ENCODE results near the gene CD300LG. TPM values are rescaled to one million over a fixed set of nuclear protein-coding genes. Genes with fewer than 3 reads are reported as not detected.

CD300LG gene
- total RNA-seq, 1 donor from 2014 or later = not detected

DNA sequence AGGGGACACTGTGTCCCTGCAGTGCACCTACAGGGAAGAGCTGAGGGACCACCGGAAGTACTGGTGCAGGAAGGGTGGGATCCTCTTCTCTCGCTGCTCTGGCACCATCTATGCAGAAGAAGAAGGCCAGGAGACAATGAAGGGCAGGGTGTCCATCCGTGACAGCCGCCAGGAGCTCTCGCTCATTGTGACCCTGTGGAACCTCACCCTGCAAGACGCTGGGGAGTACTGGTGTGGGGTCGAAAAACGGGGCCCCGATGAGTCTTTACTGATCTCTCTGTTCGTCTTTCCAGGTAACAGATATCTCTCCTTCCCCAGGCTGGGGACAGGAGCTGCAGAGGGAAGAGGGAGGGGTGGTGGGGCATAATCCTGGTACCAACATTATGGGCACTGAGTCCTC is 1.6 kb downstream of the CD300LG start:
- no peaks in the 10 kb centered on the region for H3K4me1 Mint-ChIP-seq (ENCODE audit: low read depth, unreplicated experiment)
- H3K27ac Mint-ChIP-seq (ENCODE audit: unreplicated experiment) = peak overlapping the region; percentile 26
- no peaks in the 10 kb centered on the region for H3K79me2 ChIP-seq (ENCODE audit: insufficient read depth, low read length)
- H4K20me1 ChIP-seq (ENCODE audit: insufficient read depth, low read length) = no peaks in the 10 kb centered on the region
- H3K27me3 Mint-ChIP-seq (ENCODE audit: low read depth, unreplicated experiment) = peaks cover 30% of the 10 kb centered on the region
- no peak overlapping the region for H3K9ac ChIP-seq (ENCODE audit: low read length)
- H3K9me3 ChIP-seq (ENCODE audit: insufficient read depth, low read depth, low read length) = no peaks in the 10 kb centered on the region
- no peak overlapping the region for H3K4me3 Mint-ChIP-seq (ENCODE audit: unreplicated experiment)
- no peak for DNase-seq (ENCODE audit: low read depth)
- no peak overlapping the region for H3K27ac ChIP-seq (ENCODE audit: low read depth, low read length)
- FAIRE-seq = no peak
- H3K4me2 ChIP-seq (ENCODE audit: low read length) = no peak overlapping the region
- H2AFZ ChIP-seq (ENCODE audit: low read depth, low read length) = no peak overlapping the region
- no peaks in the 10 kb centered on the region for H3K36me3 ChIP-seq (ENCODE audit: insufficient read depth, low read length)
- no peaks in the 10 kb centered on the region for H3K4me1 ChIP-seq (ENCODE audit: insufficient read depth, low read length)
- peaks cover 12% of the 10 kb centered on the region for H3K27me3 ChIP-seq (ENCODE audit: insufficient read depth, low read length)
- H3K36me3 Mint-ChIP-seq (ENCODE audit: low read depth, unreplicated experiment) = no peaks in the 10 kb centered on the region
- TF ChIP-seq CTCF (IDR thresholded peaks at IDR 0.05; ENCODE audit: insufficient read depth, low read depth, low read length) = no peak
- no peak for TF ChIP-seq EZH2 (IDR thresholded peaks at IDR 0.05; ENCODE audit: insufficient read depth, low read length)
- H3K4me3 ChIP-seq (ENCODE audit: insufficient read depth, low read depth, low read length) = no peak overlapping the region
- H3K9me3 Mint-ChIP-seq (ENCODE audit: unreplicated experiment) = no peaks in the 10 kb centered on the region

GRCh38 chr17:43849116-43849515 is 2.1 kb downstream of the CD300LG start:
- Mint-ChIP-seq H3K9me3 (ENCODE audit: unreplicated experiment) (no peaks in the 10 kb centered on the region), H3K4me1 (ENCODE audit: low read depth, unreplicated experiment) (no peaks in the 10 kb centered on the region), H3K27me3 (ENCODE audit: low read depth, unreplicated experiment) (peaks cover 36% of the 10 kb centered on the region), H3K36me3 (ENCODE audit: low read depth, unreplicated experiment) (no peaks in the 10 kb centered on the region), H3K4me3 (ENCODE audit: unreplicated experiment) (no peak overlapping the region), H3K27ac (ENCODE audit: unreplicated experiment) (no peak overlapping the region)
- no peak overlapping the region for H3K27ac ChIP-seq (ENCODE audit: low read depth, low read length)
- no peak for TF ChIP-seq CTCF (IDR thresholded peaks at IDR 0.05; ENCODE audit: insufficient read depth, low read depth, low read length)
- no peak for TF ChIP-seq EZH2 (IDR thresholded peaks at IDR 0.05; ENCODE audit: insufficient read depth, low read length)
- no peaks in the 10 kb centered on the region for H3K9me3 ChIP-seq (ENCODE audit: insufficient read depth, low read depth, low read length)
- H4K20me1 ChIP-seq (ENCODE audit: insufficient read depth, low read length) = no peaks in the 10 kb centered on the region
- H3K27me3 ChIP-seq (ENCODE audit: insufficient read depth, low read length) = peaks cover 12% of the 10 kb centered on the region
- H3K4me2 ChIP-seq (ENCODE audit: low read length) = no peak overlapping the region
- no peaks in the 10 kb centered on the region for H3K4me1 ChIP-seq (ENCODE audit: insufficient read depth, low read length)
- no peak overlapping the region for H3K4me3 ChIP-seq (ENCODE audit: insufficient read depth, low read depth, low read length)
- no peak overlapping the region for H2AFZ ChIP-seq (ENCODE audit: low read depth, low read length)
- H3K9ac ChIP-seq (ENCODE audit: low read length) = no peak overlapping the region
- H3K79me2 ChIP-seq (ENCODE audit: insufficient read depth, low read length) = no peaks in the 10 kb centered on the region
- no peak for DNase-seq (ENCODE audit: low read depth)
- no peak for FAIRE-seq
- H3K36me3 ChIP-seq (ENCODE audit: insufficient read depth, low read length) = no peaks in the 10 kb centered on the region

GRCh38 chr17:43852571-43852970 is 5.6 kb downstream of the CD300LG start:
- DNase-seq (ENCODE audit: low read depth) = no peak
- Mint-ChIP-seq H3K36me3 (ENCODE audit: low read depth, unreplicated experiment) (no peaks in the 10 kb centered on the region), H3K9me3 (ENCODE audit: unreplicated experiment) (no peaks in the 10 kb centered on the region)

More at GRCh38 chr17:43852571-43852970, 5.6 kb downstream of the CD300LG start:
- no peaks in the 10 kb centered on the region for H3K36me3 ChIP-seq (ENCODE audit: insufficient read depth, low read length)
- no peaks in the 10 kb centered on the region for H4K20me1 ChIP-seq (ENCODE audit: insufficient read depth, low read length)
- no peak overlapping the region for H3K9ac ChIP-seq (ENCODE audit: low read length)
- Mint-ChIP-seq H3K4me1 (ENCODE audit: low read depth, unreplicated experiment) (no peaks in the 10 kb centered on the region), H3K4me3 (ENCODE audit: unreplicated experiment) (no peak overlapping the region), H3K27me3 (ENCODE audit: low read depth, unreplicated experiment) (peaks cover 61% of the 10 kb centered on the region), H3K27ac (ENCODE audit: unreplicated experiment) (no peak overlapping the region)
- no peak overlapping the region for H3K4me2 ChIP-seq (ENCODE audit: low read length)
- TF ChIP-seq CTCF (IDR thresholded peaks at IDR 0.05; ENCODE audit: insufficient read depth, low read depth, low read length) (no peak), EZH2 (IDR thresholded peaks at IDR 0.05; ENCODE audit: insufficient read depth, low read length) (no peak)
- no peak for FAIRE-seq
- H3K27ac ChIP-seq (ENCODE audit: low read depth, low read length) = no peak overlapping the region
- H2AFZ ChIP-seq (ENCODE audit: low read depth, low read length) = no peak overlapping the region
- H3K4me3 ChIP-seq (ENCODE audit: insufficient read depth, low read depth, low read length) = no peak overlapping the region
- no peaks in the 10 kb centered on the region for H3K9me3 ChIP-seq (ENCODE audit: insufficient read depth, low read depth, low read length)
- no peaks in the 10 kb centered on the region for H3K4me1 ChIP-seq (ENCODE audit: insufficient read depth, low read length)
- peaks cover 36% of the 10 kb centered on the region for H3K27me3 ChIP-seq (ENCODE audit: insufficient read depth, low read length)
- H3K79me2 ChIP-seq (ENCODE audit: insufficient read depth, low read length) = no peaks in the 10 kb centered on the region
